IPS-NIHi7 (cell line): Measurements from ENCODE around the gene PRDM12.
A peak's percentile ranks its signal among the peaks of the same experiment; 100 is the strongest.

Experiments used
- DNase-seq: peaks from one replicate; pipeline ENCODE4 v3.0.0; 2012; ENCODE audit warnings: mixed read lengths; ENCODE audit errors: extremely low spot score

Gene PRDM12

GRCh38 chr9:130718562-130718961, 54.2 kb downstream of the PRDM12 start:
- no peak for DNase-seq

- no peak for DNase-seq
Observed at GRCh38 chr9:130720762-130721161, 56.4 kb downstream of the PRDM12 start.

GRCh38 chr9:130728721-130729120, 64.3 kb downstream of the PRDM12 start:
- no peak for DNase-seq

GRCh38 chr9:130729145-130729544, 64.8 kb downstream of the PRDM12 start:
- DNase-seq = no peak

GRCh38 chr9:130731355-130731754, 67.0 kb downstream of the PRDM12 start:
- no peak for DNase-seq

DNA sequence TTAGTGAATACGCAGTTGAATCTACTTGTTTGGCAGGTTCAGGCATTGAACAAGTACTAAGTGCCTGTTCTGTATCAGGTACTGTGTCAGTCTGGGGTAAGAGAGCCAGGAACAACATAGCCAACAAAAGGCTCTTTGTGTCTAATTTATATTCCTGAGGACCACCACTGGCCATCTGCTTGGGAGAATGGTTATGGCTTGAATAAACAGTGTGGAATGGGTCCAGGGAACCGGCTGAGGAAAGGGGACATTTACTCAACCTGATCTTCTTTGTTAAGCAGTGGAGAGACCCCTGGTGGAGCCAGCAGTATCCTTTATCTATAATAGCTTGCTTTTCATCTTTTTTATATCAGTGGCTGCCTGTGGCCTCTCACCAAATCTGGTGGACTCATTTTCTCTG, 67.7 kb downstream of the PRDM12 start:
- peak; percentile 34 for DNase-seq
